WTC11 (cell line): Measurements from ENCODE around the gene CCDC12. TPM values are rescaled to one million over a fixed set of nuclear protein-coding genes. Genes with fewer than 3 reads are reported as not detected.
A peak's percentile ranks its signal among the peaks of the same experiment; 100 is the strongest.

Experiments
- ATAC-seq: fragments of 200-7000 bp; cut with Tn5 transposase; 2 replicates; pipeline ENCODE4 v1.10.0; 2021; ENCODE audit warnings: mild to moderate bottlenecking, moderate library complexity
- CTCF ChIA-PET: fragments of 300-600 bp; sonication (Branson Sonifier 250); formaldehyde crosslinking; loops from one replicate; lab custom pipeline; 2021; ENCODE audit warnings: antibody characterized with exemption; lab: Charles Lee
- POLR2A ChIA-PET: fragments of 350-600 bp; sonication (Branson Sonifier 250); formaldehyde crosslinking; loops from one replicate; lab custom pipeline; 2021; ENCODE audit warnings: antibody characterized with exemption; lab: Charles Lee
- DNase-seq: peaks from one replicate; pipeline ENCODE4 v3.0.0; 2021; ENCODE audit warnings: low spot score
- H3K27ac Mint-ChIP-seq: 2 replicates; pipeline ENCODE4 v1.8.0; 2021; ENCODE audit warnings: mixed read lengths
- H3K27me3 Mint-ChIP-seq: 2 replicates; pipeline ENCODE4 v1.8.0; 2021; ENCODE audit warnings: low read depth, mild to moderate bottlenecking, moderate library complexity, mixed read lengths
- H3K36me3 Mint-ChIP-seq: 2 replicates; pipeline ENCODE4 v1.8.0; 2021; ENCODE audit warnings: mixed read lengths
- H3K4me1 Mint-ChIP-seq: 2 replicates; pipeline ENCODE4 v1.8.0; 2022; ENCODE audit warnings: mixed read lengths
- H3K4me3 Mint-ChIP-seq: 2 replicates; pipeline ENCODE4 v1.8.0; 2021; ENCODE audit warnings: mild to moderate bottlenecking, moderate library complexity, mixed read lengths
- H3K9me3 Mint-ChIP-seq: 2 replicates; pipeline ENCODE4 v1.8.0; 2021; ENCODE audit warnings: mixed read lengths
- AR ChIP-seq: fragments of 250-450 bp; sonication (Bioruptor Pico); IDR thresholded peaks from 2 replicates; pipeline ENCODE4 v1.9.0; 2021; ENCODE audit warnings: mild to moderate bottlenecking
- CTCF ChIP-seq: fragments of 200-600 bp; IDR thresholded peaks from 2 replicates; pipeline ENCODE4 v1.8.0; 2022; ENCODE audit warnings: antibody characterized with exemption
- HMGXB4 ChIP-seq: sonication (generic); formaldehyde crosslinking; IDR thresholded peaks from 2 replicates; pipeline ENCODE4 v1.8.1; 2023; ENCODE audit warnings: mild to moderate bottlenecking, moderate library complexity, missing genetic modification reagents
- IRF2 ChIP-seq: sonication (generic); formaldehyde crosslinking; IDR thresholded peaks from 2 replicates; pipeline ENCODE4 v1.8.0; 2022; ENCODE audit warnings: low read depth, missing genetic modification reagents, borderline replicate concordance
- JAZF1 ChIP-seq: fragments of 250-450 bp; sonication (Bioruptor Pico); IDR thresholded peaks from 2 replicates; pipeline ENCODE4 v1.9.0; 2021; ENCODE audit warnings: moderate library complexity, mild to moderate bottlenecking, inconsistent platforms
- NFE2L1 ChIP-seq: sonication (generic); formaldehyde crosslinking; IDR thresholded peaks from 2 replicates; pipeline ENCODE4 v1.8.1; 2023; ENCODE audit warnings: missing genetic modification reagents
- NR3C1 ChIP-seq: sonication (generic); formaldehyde crosslinking; conservative IDR thresholded peaks from 2 replicates; pipeline ENCODE4 v1.8.1; 2023; ENCODE audit warnings: low read depth, mild to moderate bottlenecking, missing genetic modification reagents
- TEAD4 ChIP-seq: sonication (generic); formaldehyde crosslinking; IDR thresholded peaks from 2 replicates; pipeline ENCODE4 v1.8.0; 2022; ENCODE audit warnings: mild to moderate bottlenecking, missing genetic modification reagents
- TP53 ChIP-seq: sonication (generic); formaldehyde crosslinking; IDR thresholded peaks from 2 replicates; pipeline ENCODE4 v1.8.1; 2023; ENCODE audit warnings: mild to moderate bottlenecking, missing genetic modification reagents
- ZNF396 ChIP-seq: fragments of 250-450 bp; sonication (Bioruptor Pico); IDR thresholded peaks from 2 replicates; pipeline ENCODE4 v1.8.0; 2021; ENCODE audit warnings: mild to moderate bottlenecking, moderate library complexity, borderline replicate concordance
- ZNF416 ChIP-seq: fragments of 250-450 bp; sonication (Bioruptor Pico); IDR thresholded peaks from 2 replicates; pipeline ENCODE4 v1.9.0; 2021; ENCODE audit warnings: mild to moderate bottlenecking, inconsistent platforms
- total RNA-seq: library from RNA; stranded (reverse); gene quantifications from 3 replicates; pipeline ENCODE4 v1.2.3, GENCODE V29; 2021
- TF ChIP-seq, protein P1 (sequence below): sonication (generic); formaldehyde crosslinking; IDR thresholded peaks from 2 replicates; pipeline ENCODE4 v1.8.1; 2023; ENCODE audit warnings: mild to moderate bottlenecking, missing genetic modification reagents, moderate library complexity
- TF ChIP-seq, protein P2 (sequence below): sonication (generic); formaldehyde crosslinking; IDR thresholded peaks from 2 replicates; pipeline ENCODE4 v1.8.0; 2023; ENCODE audit warnings: missing genetic modification reagents, mild to moderate bottlenecking, borderline replicate concordance
- TF ChIP-seq, protein P3 (sequence below): sonication (generic); formaldehyde crosslinking; IDR thresholded peaks from 2 replicates; pipeline ENCODE4 v1.8.1; 2023; ENCODE audit warnings: mild to moderate bottlenecking, missing genetic modification reagents

Gene CCDC12
- total RNA-seq, 1 experiment from 2014 or later: 59.1 TPM

DNA sequence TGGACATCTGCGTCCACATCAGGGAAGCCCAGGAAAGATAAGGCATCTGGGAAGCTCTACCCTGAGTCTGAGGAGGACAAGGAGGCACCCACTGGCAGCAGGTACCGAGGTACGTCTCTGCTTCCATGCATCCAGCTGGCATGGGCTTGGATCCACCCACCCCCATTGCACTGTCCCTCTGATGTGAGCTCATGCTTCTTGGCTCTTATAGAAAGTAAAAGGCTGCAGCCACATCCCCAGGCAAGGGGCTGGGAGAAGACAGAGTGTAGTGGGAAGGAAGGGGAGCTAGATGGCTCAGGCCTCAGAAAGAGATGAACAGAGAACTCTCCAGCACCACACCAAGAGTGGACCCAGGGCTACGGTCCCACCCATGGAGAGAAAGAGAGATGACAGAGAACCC is 80.8 kb downstream of the CCDC12 start:
- H3K27ac Mint-ChIP-seq: no peak overlapping the region
- TF ChIP-seq, protein P1, sequence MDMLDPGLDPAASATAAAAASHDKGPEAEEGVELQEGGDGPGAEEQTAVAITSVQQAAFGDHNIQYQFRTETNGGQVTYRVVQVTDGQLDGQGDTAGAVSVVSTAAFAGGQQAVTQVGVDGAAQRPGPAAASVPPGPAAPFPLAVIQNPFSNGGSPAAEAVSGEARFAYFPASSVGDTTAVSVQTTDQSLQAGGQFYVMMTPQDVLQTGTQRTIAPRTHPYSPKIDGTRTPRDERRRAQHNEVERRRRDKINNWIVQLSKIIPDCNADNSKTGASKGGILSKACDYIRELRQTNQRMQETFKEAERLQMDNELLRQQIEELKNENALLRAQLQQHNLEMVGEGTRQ: no peak
- TF ChIP-seq ZNF416 (CRISPR knock-in tag): no peak
- no peak for TF ChIP-seq ZNF396 (CRISPR knock-in tag)
- no peak for TF ChIP-seq TP53
- TF ChIP-seq NFE2L1 (CRISPR knock-in tag): no peak
- TF ChIP-seq NR3C1 (CRISPR knock-in tag): no peak
- TF ChIP-seq TEAD4 (CRISPR knock-in tag): no peak
- no peak for TF ChIP-seq HMGXB4 (CRISPR knock-in tag)
- no peak for TF ChIP-seq JAZF1 (CRISPR knock-in tag)
- TF ChIP-seq, protein P2, sequence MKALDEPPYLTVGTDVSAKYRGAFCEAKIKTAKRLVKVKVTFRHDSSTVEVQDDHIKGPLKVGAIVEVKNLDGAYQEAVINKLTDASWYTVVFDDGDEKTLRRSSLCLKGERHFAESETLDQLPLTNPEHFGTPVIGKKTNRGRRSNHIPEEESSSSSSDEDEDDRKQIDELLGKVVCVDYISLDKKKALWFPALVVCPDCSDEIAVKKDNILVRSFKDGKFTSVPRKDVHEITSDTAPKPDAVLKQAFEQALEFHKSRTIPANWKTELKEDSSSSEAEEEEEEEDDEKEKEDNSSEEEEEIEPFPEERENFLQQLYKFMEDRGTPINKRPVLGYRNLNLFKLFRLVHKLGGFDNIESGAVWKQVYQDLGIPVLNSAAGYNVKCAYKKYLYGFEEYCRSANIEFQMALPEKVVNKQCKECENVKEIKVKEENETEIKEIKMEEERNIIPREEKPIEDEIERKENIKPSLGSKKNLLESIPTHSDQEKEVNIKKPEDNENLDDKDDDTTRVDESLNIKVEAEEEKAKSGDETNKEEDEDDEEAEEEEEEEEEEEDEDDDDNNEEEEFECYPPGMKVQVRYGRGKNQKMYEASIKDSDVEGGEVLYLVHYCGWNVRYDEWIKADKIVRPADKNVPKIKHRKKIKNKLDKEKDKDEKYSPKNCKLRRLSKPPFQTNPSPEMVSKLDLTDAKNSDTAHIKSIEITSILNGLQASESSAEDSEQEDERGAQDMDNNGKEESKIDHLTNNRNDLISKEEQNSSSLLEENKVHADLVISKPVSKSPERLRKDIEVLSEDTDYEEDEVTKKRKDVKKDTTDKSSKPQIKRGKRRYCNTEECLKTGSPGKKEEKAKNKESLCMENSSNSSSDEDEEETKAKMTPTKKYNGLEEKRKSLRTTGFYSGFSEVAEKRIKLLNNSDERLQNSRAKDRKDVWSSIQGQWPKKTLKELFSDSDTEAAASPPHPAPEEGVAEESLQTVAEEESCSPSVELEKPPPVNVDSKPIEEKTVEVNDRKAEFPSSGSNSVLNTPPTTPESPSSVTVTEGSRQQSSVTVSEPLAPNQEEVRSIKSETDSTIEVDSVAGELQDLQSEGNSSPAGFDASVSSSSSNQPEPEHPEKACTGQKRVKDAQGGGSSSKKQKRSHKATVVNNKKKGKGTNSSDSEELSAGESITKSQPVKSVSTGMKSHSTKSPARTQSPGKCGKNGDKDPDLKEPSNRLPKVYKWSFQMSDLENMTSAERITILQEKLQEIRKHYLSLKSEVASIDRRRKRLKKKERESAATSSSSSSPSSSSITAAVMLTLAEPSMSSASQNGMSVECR (CRISPR knock-in tag): no peak
- TF ChIP-seq, protein P3, sequence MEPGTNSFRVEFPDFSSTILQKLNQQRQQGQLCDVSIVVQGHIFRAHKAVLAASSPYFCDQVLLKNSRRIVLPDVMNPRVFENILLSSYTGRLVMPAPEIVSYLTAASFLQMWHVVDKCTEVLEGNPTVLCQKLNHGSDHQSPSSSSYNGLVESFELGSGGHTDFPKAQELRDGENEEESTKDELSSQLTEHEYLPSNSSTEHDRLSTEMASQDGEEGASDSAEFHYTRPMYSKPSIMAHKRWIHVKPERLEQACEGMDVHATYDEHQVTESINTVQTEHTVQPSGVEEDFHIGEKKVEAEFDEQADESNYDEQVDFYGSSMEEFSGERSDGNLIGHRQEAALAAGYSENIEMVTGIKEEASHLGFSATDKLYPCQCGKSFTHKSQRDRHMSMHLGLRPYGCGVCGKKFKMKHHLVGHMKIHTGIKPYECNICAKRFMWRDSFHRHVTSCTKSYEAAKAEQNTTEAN: no peak
- no peak for TF ChIP-seq AR (CRISPR knock-in tag)
- no peak for TF ChIP-seq IRF2 (CRISPR knock-in tag)
- H3K9me3 Mint-ChIP-seq: no peaks in the 10 kb centered on the region
- ChIA-PET POLR2A (no interaction called here), CTCF (interaction anchor here (0.9 to 1.9 kb wide), 7 partner anchors 13 to 193 kb away, joined by 3 to 13 read pairs (median 5); no protein-coding TSS in a partner anchor)
- ATAC-seq (no peak), DNase-seq (no peak)
- no peak overlapping the region for H3K4me3 Mint-ChIP-seq
- H3K4me1 Mint-ChIP-seq: peaks cover 11% of the 10 kb centered on the region
- peaks cover 68% of the 10 kb centered on the region for H3K27me3 Mint-ChIP-seq
- H3K36me3 Mint-ChIP-seq: no peaks in the 10 kb centered on the region

GRCh38 chr3:46895204-46895660 is 81.3 kb downstream of the CCDC12 start:
- H3K9me3 Mint-ChIP-seq: no peaks in the 10 kb centered on the region
- CTCF ChIA-PET: interaction anchor here (0.6 to 2.1 kb wide), 21 partner anchors 11 to 433 kb away, joined by 3 to 13 read pairs (median 4); no protein-coding TSS in a partner anchor
- no peak overlapping the region for H3K4me3 Mint-ChIP-seq
- no peak overlapping the region for H3K27ac Mint-ChIP-seq
- TF ChIP-seq, protein P3: no peak
- peak; percentile 52 for TF ChIP-seq CTCF
- H3K36me3 Mint-ChIP-seq: no peaks in the 10 kb centered on the region
- H3K4me1 Mint-ChIP-seq: peaks cover 11% of the 10 kb centered on the region
- DNase-seq (peak; percentile 63), ATAC-seq (no peak)
- POLR2A ChIA-PET: no interaction called here
- H3K27me3 Mint-ChIP-seq: peaks cover 73% of the 10 kb centered on the region
